H9 (cell line): Measurements from ENCODE around the gene NKD2. TPM values are rescaled to one million over a fixed set of nuclear protein-coding genes. Genes with fewer than 3 reads are reported as not detected.

ENCODE experiments used
- DNase-seq: peaks from one replicate; pipeline ENCODE4 v3.0.0-alpha.2; 2017
- H2AFZ ChIP-seq: one replicate; pipeline ENCODE4 v1.6.1; 2013; ENCODE audit warnings: mild to moderate bottlenecking, low read length, control low read depth, moderate library complexity
- H2AK5ac ChIP-seq: 2 replicates; pipeline ENCODE4 v1.6.1; 2013; ENCODE audit warnings: low read length, control low read depth, mixed read lengths; ENCODE audit not compliant: insufficient read length
- H2BK120ac ChIP-seq: one replicate; pipeline ENCODE4 v1.6.1; 2013; ENCODE audit warnings: low read depth, mild to moderate bottlenecking, low read length, control low read depth, inconsistent platforms; ENCODE audit not compliant: poor library complexity, severe bottlenecking
- H2BK12ac ChIP-seq: 2 replicates; pipeline ENCODE4 v1.6.1; 2013; ENCODE audit warnings: low read length, control low read depth, mixed read lengths, low read depth; ENCODE audit not compliant: insufficient read length
- H2BK15ac ChIP-seq: 2 replicates; pipeline ENCODE4 v1.6.1; 2013; ENCODE audit warnings: low read depth, low read length, control low read depth
- H2BK20ac ChIP-seq: one replicate; pipeline ENCODE4 v1.6.1; 2013; ENCODE audit warnings: low read depth, mild to moderate bottlenecking, low read length, control low read depth, inconsistent platforms; ENCODE audit not compliant: poor library complexity, severe bottlenecking
- H2BK5ac ChIP-seq: 2 replicates; pipeline ENCODE4 v1.6.1; 2013; ENCODE audit warnings: low read length, control low read depth, mixed read lengths; ENCODE audit not compliant: insufficient read length
- H3K14ac ChIP-seq: 2 replicates; pipeline ENCODE4 v1.6.1; 2013; ENCODE audit warnings: low read length, control low read depth; ENCODE audit not compliant: insufficient read depth
- H3K18ac ChIP-seq: 2 replicates; pipeline ENCODE4 v1.6.1; 2013; ENCODE audit warnings: low read depth, mild to moderate bottlenecking, mixed read lengths, low read length, control low read depth; ENCODE audit not compliant: insufficient read length
- H3K23ac ChIP-seq: 2 replicates; pipeline ENCODE4 v1.6.1; 2013; ENCODE audit warnings: low read length, control low read depth, mixed read lengths, low read depth; ENCODE audit not compliant: insufficient read length
- H3K23me2 ChIP-seq: 2 replicates; pipeline ENCODE4 v1.6.1; 2013; ENCODE audit warnings: low read depth, mild to moderate bottlenecking, mixed read lengths, low read length, control low read depth; ENCODE audit not compliant: insufficient read length, poor library complexity, severe bottlenecking
- H3K27ac ChIP-seq: 2 replicates; pipeline ENCODE4 v1.5.1; 2013; ENCODE audit warnings: low read length, control low read depth, mixed read lengths, low read depth; ENCODE audit not compliant: insufficient read length
- H3K27me3 ChIP-seq: 2 replicates; pipeline ENCODE4 v1.6.1; 2013; ENCODE audit warnings: low read length, control low read depth, inconsistent platforms; ENCODE audit not compliant: insufficient read depth
- H3K4ac ChIP-seq: 2 replicates; pipeline ENCODE4 v1.6.1; 2013; ENCODE audit warnings: low read depth, mild to moderate bottlenecking, control low read depth, inconsistent platforms, low read length, moderate library complexity
- H3K4me1 ChIP-seq: 2 replicates; pipeline ENCODE4 v1.6.1; 2013; ENCODE audit warnings: low read length, control low read depth, inconsistent platforms; ENCODE audit not compliant: insufficient read depth
- H3K4me2 ChIP-seq: 2 replicates; pipeline ENCODE4 v1.6.1; 2013; ENCODE audit warnings: low read length, control low read depth, mixed read lengths; ENCODE audit not compliant: insufficient read length, insufficient read depth
- H3K56ac ChIP-seq: 2 replicates; pipeline ENCODE4 v1.6.1; 2013; ENCODE audit warnings: low read depth, mild to moderate bottlenecking, mixed read lengths, low read length, control low read depth; ENCODE audit not compliant: insufficient read length
- H3K79me1 ChIP-seq: 2 replicates; pipeline ENCODE4 v1.6.1; 2013; ENCODE audit warnings: low read depth, mild to moderate bottlenecking, moderate library complexity, low read length, control low read depth, inconsistent platforms; ENCODE audit not compliant: insufficient read depth, poor library complexity, severe bottlenecking
- H3K79me2 ChIP-seq: 2 replicates; pipeline ENCODE4 v1.6.1; 2013; ENCODE audit warnings: low read length, control low read depth, inconsistent platforms; ENCODE audit not compliant: insufficient read depth
- H3K9ac ChIP-seq: 2 replicates; pipeline ENCODE4 v1.6.1; 2013; ENCODE audit warnings: low read length, control low read depth, mixed read lengths; ENCODE audit not compliant: insufficient read length; ENCODE audit errors: extremely low read depth
- H3K9me3 ChIP-seq: one replicate; pipeline ENCODE4 v1.6.1; 2013; ENCODE audit warnings: low read depth, low read length, inconsistent platforms; ENCODE audit not compliant: control insufficient read depth
- H3T11ph ChIP-seq: one replicate; pipeline ENCODE4 v1.6.1; 2013; ENCODE audit warnings: mild to moderate bottlenecking, low read length, control low read depth, inconsistent platforms
- H4K20me1 ChIP-seq: one replicate; pipeline ENCODE4 v1.6.1; 2013; ENCODE audit not compliant: control insufficient read depth, insufficient read length, insufficient read depth
- H4K5ac ChIP-seq: 2 replicates; pipeline ENCODE4 v1.6.1; 2013; ENCODE audit warnings: low read depth, mild to moderate bottlenecking, mixed read lengths, low read length, control low read depth; ENCODE audit not compliant: insufficient read length
- H4K8ac ChIP-seq: replicated peaks from 2 replicates; pipeline ENCODE4 v1.6.1; 2013; ENCODE audit warnings: low read length, control low read depth, mixed read lengths, low read depth; ENCODE audit not compliant: insufficient read length
- H4K91ac ChIP-seq: 2 replicates; pipeline ENCODE4 v1.6.1; 2013; ENCODE audit warnings: low read depth, mild to moderate bottlenecking, moderate library complexity, mixed read lengths, low read length, control low read depth; ENCODE audit not compliant: insufficient read length
- H3K27ac Mint-ChIP-seq, 3 experiments: 2 replicates in 2 of 3; 3 replicates in 1 of 3; pipeline ENCODE4 v1.8.0; 2020 to 2021; ENCODE audit warnings: mixed read lengths in 3 of 3, mild to moderate bottlenecking in 1 of 3, moderate library complexity in 1 of 3
- H3K27me3 Mint-ChIP-seq: 2 replicates; pipeline ENCODE4 v1.8.0; 2021; ENCODE audit warnings: low read depth, mild to moderate bottlenecking, moderate library complexity, mixed read lengths
- H3K36me3 Mint-ChIP-seq, 3 experiments: 2 replicates in 2 of 3; 3 replicates in 1 of 3; pipeline ENCODE4 v1.8.0; 2020 to 2021; ENCODE audit warnings: low read depth in 3 of 3, mixed read lengths in 3 of 3; ENCODE audit not compliant: insufficient read depth in 1 of 3
- H3K4me1 Mint-ChIP-seq, 2 experiments: 2 replicates each; pipeline ENCODE4 v1.8.0; 2020; ENCODE audit warnings: mixed read lengths in 2 of 2
- H3K4me3 Mint-ChIP-seq, 2 experiments: 2 replicates in 1 of 2; 3 replicates in 1 of 2; pipeline ENCODE4 v1.8.0; 2020 to 2021; ENCODE audit warnings: mild to moderate bottlenecking in 2 of 2, mixed read lengths in 2 of 2, moderate library complexity in 1 of 2
- H3K9me3 Mint-ChIP-seq, 2 experiments: 2 replicates in 1 of 2; 3 replicates in 1 of 2; pipeline ENCODE4 v1.8.0; 2020; ENCODE audit warnings: mild to moderate bottlenecking in 2 of 2, mixed read lengths in 2 of 2, moderate library complexity in 1 of 2
- CTCF ChIP-seq: fragments of 200-600 bp; sonication (generic); conservative IDR thresholded peaks from 3 replicates; pipeline ENCODE4 v1.8.0; 2021; ENCODE audit warnings: antibody characterized with exemption, mild to moderate bottlenecking
- WGBS: extraction: QIAGEN DNeasy Blood & Tissue Kit; methylation state at CpG from one replicate; pipeline ENCODE4 v1.1.7; 2013; ENCODE audit warnings: missing lambda C conversion rate, low lambda C conversion rate, mixed read lengths; ENCODE audit not compliant: insufficient read length; ENCODE audit errors: extremely low coverage; 5-methylcytosine and 5-hydroxymethylcytosine counted together
- total RNA-seq: library from RNA; stranded (reverse); gene quantifications from 2 replicates; pipeline ENCODE4 v1.2.1, GENCODE V29; 2021

Gene NKD2
- total RNA-seq, 1 experiment from 2014 or later = 7.3 TPM

DNA sequence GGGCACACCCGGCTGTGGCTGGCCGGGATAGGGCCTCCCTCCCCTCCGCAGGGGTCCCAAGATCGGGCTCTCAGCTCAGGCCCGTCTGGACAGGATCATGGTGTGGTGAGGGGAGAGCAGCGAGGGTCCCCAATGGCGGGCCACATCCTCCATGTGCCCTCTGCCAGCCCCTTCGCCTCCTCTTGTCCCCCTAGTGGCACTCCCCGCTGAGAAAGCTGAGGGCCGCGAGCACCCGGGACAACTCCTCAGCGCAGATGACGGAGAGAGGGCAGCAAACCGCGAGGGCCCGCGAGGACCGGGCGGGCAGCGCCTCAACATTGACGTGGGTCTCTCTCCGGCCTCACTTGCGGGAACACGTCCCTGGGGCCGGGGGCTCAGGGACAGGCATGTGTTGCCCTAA lies 24.6 kb downstream of the NKD2 start:
- no peak overlapping the region for H4K8ac ChIP-seq
- H3K4me2 ChIP-seq = no peak overlapping the region
- no peak overlapping the region for H3K56ac ChIP-seq
- DNase-seq = no peak
- no peak overlapping the region for H2BK12ac ChIP-seq
- Mint-ChIP-seq H3K4me1 (peaks cover 0 to 6% of the 10 kb centered on the region in 2 experiments; a peak in 1 of 4 replicates), H3K4me3 (no peak overlapping the region), H3K36me3 (peaks cover 0 to 2% (median 0%) of the 10 kb centered on the region in 3 experiments; a peak in 1 of 7 replicates), H3K27me3 (no peaks in the 10 kb centered on the region; the same call in 1 of the 2 replicates), H3K9me3 (no peaks in the 10 kb centered on the region), H3K27ac (no peak overlapping the region)
- TF ChIP-seq CTCF = no peak
- no peaks in the 10 kb centered on the region for H3K9me3 ChIP-seq
- no peak overlapping the region for H3K23ac ChIP-seq
- no peak overlapping the region for H2BK20ac ChIP-seq
- H2AK5ac ChIP-seq = no peak overlapping the region
- no peak overlapping the region for H3K14ac ChIP-seq
- H3K18ac ChIP-seq = no peak overlapping the region
- no peak overlapping the region for H3K9ac ChIP-seq
- H3K4ac ChIP-seq = no peak overlapping the region
- H2AFZ ChIP-seq = no peak overlapping the region
- H4K91ac ChIP-seq = no peak overlapping the region
- H3K27me3 ChIP-seq = no peaks in the 10 kb centered on the region
- H3T11ph ChIP-seq = no peak overlapping the region
- no peak overlapping the region for H2BK120ac ChIP-seq
- no peak overlapping the region for H2BK15ac ChIP-seq
- no peaks in the 10 kb centered on the region for H3K79me2 ChIP-seq
- H3K23me2 ChIP-seq = no peaks in the 10 kb centered on the region
- WGBS = no CpG with 5 or more reads among the region's 26 CpGs
- no peak overlapping the region for H4K5ac ChIP-seq
- no peak overlapping the region for H2BK5ac ChIP-seq
- H3K27ac ChIP-seq = no peak overlapping the region
- no peaks in the 10 kb centered on the region for H3K4me1 ChIP-seq
- no peaks in the 10 kb centered on the region for H3K79me1 ChIP-seq
- no peaks in the 10 kb centered on the region for H4K20me1 ChIP-seq
